ENCODE data around the gene NUDT19.
A peak's percentile ranks its signal among the peaks of the same experiment; 100 is the strongest.

The NUDT19 gene

GRCh38 chr19:32691291-32691951, at the start of gene NUDT19:
TSS of gene NUDT19 (plus strand) at chr19:32691821. CDS start at chr19:32691961, 140 bp downstream.
- H3K27ac ChIP-seq, result peak within 1 kb of the TSS; percentile 88
- H3K4me3 ChIP-seq (ENCODE audit: low read depth in 1 of 2, low read length in 1 of 2), result peak within 1 kb of the TSS; percentile 73 to 76
- H3K9me3 ChIP-seq, result no peaks in the 10 kb centered on the region
- no peaks in the 10 kb centered on the region for H3K27me3 ChIP-seq
- H3K36me3 ChIP-seq, result peaks cover 6% of the 10 kb centered on the region
- TF ChIP-seq CTCF (IDR thresholded peaks at IDR 0.05), result no peak
- peaks cover 52 to 65% of the 10 kb centered on the region in 2 experiments for H3K4me1 ChIP-seq (ENCODE audit: control insufficient read depth in 1 of 2, insufficient read depth in 1 of 2, low read depth in 1 of 2, low read length in 1 of 2)

GRCh38 chr19:32642771-32643170, 48.9 kb upstream of the NUDT19 start:
- H3K4me3 ChIP-seq (ENCODE audit: low read depth in 1 of 2, low read length in 1 of 2), result no peak overlapping the region
- no peak overlapping the region for H3K27ac ChIP-seq
- TF ChIP-seq CTCF (IDR thresholded peaks at IDR 0.05), result no peak
- H3K36me3 ChIP-seq, result peaks cover 93% of the 10 kb centered on the region
- H3K27me3 ChIP-seq, result no peaks in the 10 kb centered on the region
- H3K4me1 ChIP-seq (ENCODE audit: control insufficient read depth in 1 of 2, insufficient read depth in 1 of 2, low read depth in 1 of 2, low read length in 1 of 2), result no peaks in the 10 kb centered on the region
- no peaks in the 10 kb centered on the region for H3K9me3 ChIP-seq

- H3K27ac ChIP-seq, result no peak overlapping the region
- H3K27me3 ChIP-seq, result no peaks in the 10 kb centered on the region
- no peak for TF ChIP-seq CTCF (IDR thresholded peaks at IDR 0.05)
- H3K4me3 ChIP-seq (ENCODE audit: low read depth in 1 of 2, low read length in 1 of 2), result no peak overlapping the region
- no peaks in the 10 kb centered on the region for H3K9me3 ChIP-seq
- H3K36me3 ChIP-seq, result peaks cover 76% of the 10 kb centered on the region
- H3K4me1 ChIP-seq (ENCODE audit: control insufficient read depth in 1 of 2, insufficient read depth in 1 of 2, low read depth in 1 of 2, low read length in 1 of 2), result peaks cover 2 to 5% of the 10 kb centered on the region in 2 experiments
Observed at GRCh38 chr19:32646556-32646955, 45.1 kb upstream of the NUDT19 start.

GRCh38 chr19:32647361-32647760, 44.3 kb upstream of the NUDT19 start:
- H3K9me3 ChIP-seq, result no peaks in the 10 kb centered on the region
- TF ChIP-seq CTCF (IDR thresholded peaks at IDR 0.05), result no peak
- peaks cover 69% of the 10 kb centered on the region for H3K36me3 ChIP-seq
- H3K4me1 ChIP-seq (ENCODE audit: control insufficient read depth in 1 of 2, insufficient read depth in 1 of 2, low read depth in 1 of 2, low read length in 1 of 2), result peaks cover 6 to 11% of the 10 kb centered on the region in 2 experiments
- H3K4me3 ChIP-seq (ENCODE audit: low read depth in 1 of 2, low read length in 1 of 2), result no peak overlapping the region
- H3K27ac ChIP-seq, result no peak overlapping the region
- H3K27me3 ChIP-seq, result no peaks in the 10 kb centered on the region

- Histone ChIP-seq H3K27ac (no peak overlapping the region), H3K4me1 (ENCODE audit: control insufficient read depth in 1 of 2, insufficient read depth in 1 of 2, low read depth in 1 of 2, low read length in 1 of 2) (peaks cover 6 to 11% of the 10 kb centered on the region in 2 experiments), H3K36me3 (peaks cover 56% of the 10 kb centered on the region), H3K27me3 (no peaks in the 10 kb centered on the region), H3K4me3 (ENCODE audit: low read depth in 1 of 2, low read length in 1 of 2) (no peak overlapping the region), H3K9me3 (no peaks in the 10 kb centered on the region)
- TF ChIP-seq CTCF (IDR thresholded peaks at IDR 0.05), result no peak
Observed at GRCh38 chr19:32649751-32650150, 41.9 kb upstream of the NUDT19 start.

All from neutrophil (primary cell).